Measurements from ENCODE around the gene DARS2.

Gene DARS2

DNA sequence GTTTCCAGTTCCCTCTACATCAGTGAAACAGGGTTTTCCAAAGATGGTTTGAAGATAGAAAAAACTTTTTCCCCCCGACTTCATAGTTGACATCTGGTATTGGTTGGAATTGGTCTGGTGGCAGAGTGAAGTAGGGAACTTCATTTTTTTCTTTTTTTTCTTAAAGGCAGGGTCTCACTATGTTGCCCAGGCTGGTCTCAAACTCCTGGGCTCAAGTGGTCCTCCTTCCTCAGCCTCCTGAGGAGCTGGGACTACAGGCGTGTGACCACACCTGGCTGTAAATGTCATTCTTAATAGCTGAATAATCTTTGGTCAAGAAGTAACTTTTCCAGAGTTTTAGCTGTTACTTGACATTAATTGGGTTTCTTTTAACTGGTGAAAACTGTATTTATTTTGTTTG is 65.4 kb downstream of the DARS2 start:
- DNase-seq, result no peak

DNA sequence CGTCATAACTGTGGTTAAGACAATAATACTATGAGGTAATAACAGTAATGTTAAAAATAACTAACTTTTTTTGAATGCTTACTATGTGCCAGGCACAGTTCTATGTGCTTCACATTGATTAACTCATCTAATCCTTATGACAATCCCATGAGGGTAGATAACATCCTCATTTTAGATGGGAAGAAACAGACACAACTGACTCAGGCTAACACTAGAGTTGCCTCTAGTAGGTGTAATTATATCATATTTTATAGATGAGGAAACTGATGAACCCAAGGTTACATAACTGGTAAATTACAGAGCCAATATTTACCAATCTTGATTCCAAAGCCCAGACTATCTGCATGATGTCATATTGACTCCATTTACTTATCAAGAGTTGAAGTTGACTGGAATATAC is 69.1 kb downstream of the DARS2 start:
- no peak for DNase-seq

DNA sequence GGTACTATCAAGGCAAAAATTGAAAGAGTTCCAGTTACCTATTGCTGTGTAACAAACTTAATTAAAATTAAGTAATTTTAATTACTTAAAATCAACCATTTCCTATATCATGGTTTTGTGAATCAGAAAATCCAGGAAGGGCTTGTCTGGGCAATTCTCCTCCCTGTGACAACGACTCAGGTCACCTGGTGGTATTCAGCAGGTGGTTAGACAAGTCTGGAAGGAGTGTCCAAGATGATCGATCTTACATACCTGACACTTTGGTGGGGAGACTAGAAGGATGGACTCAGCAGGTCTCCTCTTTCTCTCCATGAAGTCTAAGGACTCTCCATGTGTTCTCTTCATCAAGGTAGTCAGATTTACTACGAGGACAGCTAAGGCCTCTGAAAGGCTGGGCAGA is 69.7 kb downstream of the DARS2 start:
- DNase-seq, result no peak

DNA sequence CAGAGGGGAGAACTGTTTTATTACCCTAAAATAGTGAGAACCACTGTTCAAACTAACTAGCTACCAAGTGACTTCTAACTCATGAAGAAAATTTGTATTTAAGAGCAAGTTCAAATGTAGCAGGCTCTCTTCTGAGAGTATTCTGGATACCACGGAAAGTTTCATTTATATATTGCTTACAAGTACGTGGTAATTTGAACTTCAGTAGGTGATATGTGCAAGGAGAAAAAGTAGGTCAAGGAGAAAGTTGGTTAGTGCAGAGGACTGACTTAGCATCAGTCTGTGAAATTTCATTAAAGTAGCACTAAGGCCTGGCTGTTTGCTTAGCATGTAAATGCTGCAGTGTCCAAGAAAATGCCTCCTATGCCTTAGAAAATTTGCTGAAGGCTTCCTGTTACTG is 76.0 kb downstream of the DARS2 start:
- no peak for DNase-seq

DNA sequence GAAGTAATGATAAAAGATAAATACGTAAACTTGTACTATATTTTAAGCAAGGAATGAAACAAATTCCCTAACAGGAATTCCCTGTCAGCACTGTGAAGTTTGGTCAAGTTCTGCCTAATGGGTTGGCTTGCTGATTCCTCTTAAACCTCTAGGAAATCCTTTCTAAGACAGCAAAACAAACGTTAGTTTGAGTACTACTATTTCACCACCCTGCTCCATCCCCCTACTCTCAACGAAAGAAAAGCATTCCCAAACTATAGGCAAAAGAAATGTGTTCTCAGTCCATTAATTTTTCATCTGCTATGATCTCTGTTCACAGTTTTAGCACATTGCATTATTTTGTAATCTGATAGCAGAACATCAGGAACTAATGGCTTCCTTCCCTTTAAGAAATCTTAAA is 76.5 kb downstream of the DARS2 start:
- no peak for DNase-seq

DNA sequence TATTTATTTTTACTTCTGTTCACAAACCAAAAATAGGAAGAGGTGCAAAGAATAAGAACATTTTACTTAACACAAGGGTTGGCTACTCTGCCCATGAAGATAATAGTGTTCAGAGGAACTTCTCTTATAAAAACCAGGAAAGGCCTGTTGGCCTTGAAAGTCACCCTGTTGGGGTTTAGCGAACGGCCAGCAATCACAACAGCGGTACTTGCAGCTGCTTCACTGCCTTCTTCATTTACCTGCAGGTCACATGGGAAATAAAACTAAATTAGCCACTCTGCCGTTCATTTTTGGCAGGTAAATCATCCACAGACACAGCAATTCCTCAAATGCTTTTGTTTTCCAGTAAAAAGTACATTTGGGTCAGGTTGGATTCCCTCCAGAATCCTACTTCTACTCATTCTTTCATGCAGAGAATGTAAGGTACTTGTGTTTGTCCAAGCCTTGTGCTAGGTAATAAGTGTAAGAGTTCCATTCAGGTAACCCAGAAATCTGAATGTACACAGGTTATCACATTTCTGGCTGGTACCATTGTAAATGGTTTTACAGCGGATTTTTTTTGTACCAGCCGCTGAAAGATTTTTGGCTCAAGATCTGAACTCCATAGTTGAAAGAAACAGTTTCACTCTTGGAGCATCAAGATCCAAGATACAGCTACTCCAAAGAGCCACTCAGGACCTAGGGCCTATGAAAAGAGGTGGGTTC is 79.5 kb downstream of the DARS2 start:
- DNase-seq, result no peak
